Measurements from ENCODE around the gene ZCCHC10. TPM values are rescaled to one million over a fixed set of nuclear protein-coding genes. Genes with fewer than 3 reads are reported as not detected.

ZCCHC10 gene
- total and polyA plus RNA-seq, 2 of the 4 experiments (the other 2 are of a cell fraction): 4.1 to 20.4 TPM

GRCh38 chr5:132979976-132980375, 46.4 kb downstream of the ZCCHC10 start:
- in situ Hi-C loops (cut with MboI; ENCODE audit: low sequenced_read_pairs) (no loop called here), intact Hi-C loops (cut with micrococcal nuclease) (no loop called here), dilution Hi-C loops (cut with HindIII; ENCODE audit: low sequenced_read_pairs, unreplicated experiment) (no loop called here)
- no peak overlapping the region for H3K4me3 ChIP-seq (ENCODE audit: insufficient read depth, low read depth, low read length)
- no peak overlapping the region for H4K91ac ChIP-seq (ENCODE audit: insufficient read depth, low read depth, low read length)
- peaks cover 3% of the 10 kb centered on the region; the same call in 1 of the 2 replicates for H3K9me3 ChIP-seq (ENCODE audit: control insufficient read depth, insufficient read depth, low read length)
- H4K5ac ChIP-seq (ENCODE audit: low read depth, low read length): no peak overlapping the region
- DNase-seq (no peak), ATAC-seq (ENCODE audit: low read depth) (no peak)
- H2AK5ac ChIP-seq (ENCODE audit: low read depth, low read length): no peak overlapping the region
- no peaks in the 10 kb centered on the region for H4K20me1 ChIP-seq (ENCODE audit: insufficient read depth, low read length)
- H3K27me3 ChIP-seq (ENCODE audit: control insufficient read depth, insufficient read depth, low read length): no peaks in the 10 kb centered on the region
- no peak for TF ChIP-seq FOS (IDR thresholded peaks at IDR 0.05; ENCODE audit: low read depth, low read length)
- TF ChIP-seq POLR2A (IDR thresholded peaks at IDR 0.05; ENCODE audit: low read depth, low read length): no peak
- no peak for TF ChIP-seq NFE2L2 (IDR thresholded peaks at IDR 0.05; ENCODE audit: low read depth, low read length)
- no peak for TF ChIP-seq MXI1 (IDR thresholded peaks at IDR 0.05; ENCODE audit: borderline replicate concordance, low read depth, low read length)
- TF ChIP-seq RFX5 (IDR thresholded peaks at IDR 0.05; ENCODE audit: low read depth, low read length): no peak
- TF ChIP-seq RAD21 (IDR thresholded peaks at IDR 0.05; ENCODE audit: low read length): no peak
- no peak for TF ChIP-seq MAFK (IDR thresholded peaks at IDR 0.05; ENCODE audit: low read depth, low read length)
- TF ChIP-seq BHLHE40 (IDR thresholded peaks at IDR 0.05; ENCODE audit: low read depth, low read length): no peak
- no peak for TF ChIP-seq MAZ (IDR thresholded peaks at IDR 0.05; ENCODE audit: borderline replicate concordance, low read depth, low read length)
- TF ChIP-seq USF2 (IDR thresholded peaks at IDR 0.05; ENCODE audit: low read depth, low read length): no peak
- TF ChIP-seq SMC3 (IDR thresholded peaks at IDR 0.05; ENCODE audit: low read depth, low read length): no peak
- TF ChIP-seq CTCF (conservative IDR thresholded peaks at IDR 0.05; ENCODE audit: low read depth, low read length): no peak
- TF ChIP-seq CHD1 (IDR thresholded peaks at IDR 0.05; ENCODE audit: low read depth, low read length): no peak
- no peak for TF ChIP-seq ELK1 (IDR thresholded peaks at IDR 0.05; ENCODE audit: borderline replicate concordance, low read depth, low read length)
- TF ChIP-seq RCOR1 (IDR thresholded peaks at IDR 0.05; ENCODE audit: insufficient replicate concordance, low read length): no peak
- H3K36me3 ChIP-seq (ENCODE audit: control insufficient read depth, insufficient read depth, low read length): no peaks in the 10 kb centered on the region
- no peak overlapping the region for H2BK120ac ChIP-seq (ENCODE audit: low read depth, low read length)
- no peak overlapping the region for H4K8ac ChIP-seq (ENCODE audit: low read depth in 2 of 2, low read length in 2 of 2)
- H3K4me1 ChIP-seq (ENCODE audit: control insufficient read depth, insufficient read depth, low read length): no peaks in the 10 kb centered on the region
- BruUV-seq (replicated peaks): no TSS peak
- H3K14ac ChIP-seq (replicated peaks; ENCODE audit: low read depth, low read length): no peak overlapping the region
- no peaks in the 10 kb centered on the region for H3K9me1 ChIP-seq (ENCODE audit: insufficient read depth, low read length)
- H3K4me2 ChIP-seq (ENCODE audit: low read depth, low read length): no peak overlapping the region
- no peaks in the 10 kb centered on the region for H3K79me1 ChIP-seq (ENCODE audit: low read depth in 1 of 2, low read length in 2 of 2)
- H3K56ac ChIP-seq (ENCODE audit: extremely low read depth, insufficient read depth, low read length): no peak overlapping the region
- no peak overlapping the region for H3K9ac ChIP-seq (ENCODE audit: low read depth, low read length)
- H3K27ac ChIP-seq (ENCODE audit: insufficient read depth, low read length): no peak overlapping the region
- ChIA-PET POLR2A (ENCODE audit: unreplicated experiment) (no interaction called here), CTCF (interaction anchor here (1.2 kb wide), 1 partner anchor 11 kb away, joined by 3 read pairs; no protein-coding TSS in a partner anchor)
- no peak overlapping the region for H2AFZ ChIP-seq (replicated peaks; ENCODE audit: low read length, poor library complexity)
- H2BK15ac ChIP-seq (ENCODE audit: low read depth, low read length): no peak overlapping the region
- WGBS, 2 experiments (ENCODE audit: extremely low coverage in 2 of 2, insufficient read length in 1 of 2): no CpG with 5 or more reads among the region's 2 CpGs
- H3K23ac ChIP-seq (ENCODE audit: low read depth, low read length): no peak overlapping the region
- no peak overlapping the region for H2AK9ac ChIP-seq (replicated peaks; ENCODE audit: low read depth, low read length, poor library complexity)
- H3K4ac ChIP-seq (ENCODE audit: low read depth, low read length): no peak overlapping the region
- H2BK20ac ChIP-seq (ENCODE audit: low read depth, low read length): no peak overlapping the region
- no peak overlapping the region for H3K18ac ChIP-seq (ENCODE audit: low read depth, low read length)
- no peak overlapping the region for H2BK5ac ChIP-seq (ENCODE audit: low read depth, low read length, poor library complexity, severe bottlenecking)
